ENCODE results near the gene SEPTIN5. TPM values are rescaled to one million over a fixed set of nuclear protein-coding genes. Genes with fewer than 3 reads are reported as not detected.

Gene SEPTIN5
- total and polyA plus RNA-seq, 7 donors, result 1.2 to 26.0 (median 6.2) TPM

DNA sequence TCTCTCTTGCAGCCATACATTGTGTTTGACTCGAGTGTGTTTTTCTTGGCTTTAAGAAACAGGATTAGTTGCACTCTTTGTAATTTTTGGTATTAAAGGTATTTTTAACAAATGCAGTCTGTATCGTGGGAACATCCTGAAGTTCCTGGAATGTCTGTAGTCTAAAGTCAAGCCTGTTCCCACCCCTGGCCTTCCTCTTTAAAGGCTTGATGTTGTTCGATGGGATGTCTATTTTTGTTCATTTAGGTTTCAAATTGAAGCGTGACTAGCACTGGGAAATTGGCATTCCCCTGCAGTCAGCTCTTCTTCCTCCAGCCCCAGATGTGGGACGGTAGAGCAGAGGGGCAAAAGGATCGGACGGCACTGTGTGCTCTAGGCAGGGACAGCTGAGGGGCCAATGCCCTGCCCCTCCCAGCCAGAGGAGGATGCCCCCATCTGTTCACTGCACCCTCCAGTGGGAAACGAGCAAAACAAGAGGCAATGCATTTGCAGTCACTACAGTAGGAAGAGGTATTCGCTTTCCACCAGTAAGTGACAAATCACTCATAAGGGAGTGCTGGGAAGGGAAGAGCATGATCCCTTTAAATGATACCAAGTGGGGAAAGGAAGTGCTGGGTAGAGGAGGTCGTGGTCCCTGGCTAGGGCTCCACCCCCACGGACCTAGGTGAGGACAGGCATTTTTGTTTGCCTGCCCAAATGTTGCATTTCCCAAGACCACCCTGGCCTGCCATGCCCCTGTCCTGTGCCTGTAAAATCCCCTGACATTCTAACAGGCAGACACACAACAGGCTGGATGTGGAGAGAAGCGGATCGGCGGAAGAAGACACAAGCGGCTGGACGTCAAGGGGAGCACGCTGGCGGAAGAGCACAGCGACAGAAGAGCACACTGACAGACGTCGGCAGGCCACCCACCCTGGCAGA, 47.4 kb upstream of the SEPTIN5 start:
- WGBS, 2 donors, result 76 to 79% methylated on average over 21 of the region's 21 CpGs
- Histone ChIP-seq H3K9me3 (no peaks in the 10 kb centered on the region), H3K36me3 (no peaks in the 10 kb centered on the region), H3K27ac (no peak overlapping the region), H3K4me1 (peaks cover 0 to 12% (median 8%) of the 10 kb centered on the region in 4 donors), H3K27me3 (peaks cover 0 to 5% (median 0%) of the 10 kb centered on the region in 3 donors), H3K4me3 (no peak overlapping the region)
- DNase-seq, result no peak
- no peak for TF ChIP-seq POLR2A (IDR thresholded peaks at IDR 0.05)
- no peak for TF ChIP-seq POLR2AphosphoS5 (IDR thresholded peaks at IDR 0.05)
- intact Hi-C loops (cut with DNase I), result no loop called here

DNA sequence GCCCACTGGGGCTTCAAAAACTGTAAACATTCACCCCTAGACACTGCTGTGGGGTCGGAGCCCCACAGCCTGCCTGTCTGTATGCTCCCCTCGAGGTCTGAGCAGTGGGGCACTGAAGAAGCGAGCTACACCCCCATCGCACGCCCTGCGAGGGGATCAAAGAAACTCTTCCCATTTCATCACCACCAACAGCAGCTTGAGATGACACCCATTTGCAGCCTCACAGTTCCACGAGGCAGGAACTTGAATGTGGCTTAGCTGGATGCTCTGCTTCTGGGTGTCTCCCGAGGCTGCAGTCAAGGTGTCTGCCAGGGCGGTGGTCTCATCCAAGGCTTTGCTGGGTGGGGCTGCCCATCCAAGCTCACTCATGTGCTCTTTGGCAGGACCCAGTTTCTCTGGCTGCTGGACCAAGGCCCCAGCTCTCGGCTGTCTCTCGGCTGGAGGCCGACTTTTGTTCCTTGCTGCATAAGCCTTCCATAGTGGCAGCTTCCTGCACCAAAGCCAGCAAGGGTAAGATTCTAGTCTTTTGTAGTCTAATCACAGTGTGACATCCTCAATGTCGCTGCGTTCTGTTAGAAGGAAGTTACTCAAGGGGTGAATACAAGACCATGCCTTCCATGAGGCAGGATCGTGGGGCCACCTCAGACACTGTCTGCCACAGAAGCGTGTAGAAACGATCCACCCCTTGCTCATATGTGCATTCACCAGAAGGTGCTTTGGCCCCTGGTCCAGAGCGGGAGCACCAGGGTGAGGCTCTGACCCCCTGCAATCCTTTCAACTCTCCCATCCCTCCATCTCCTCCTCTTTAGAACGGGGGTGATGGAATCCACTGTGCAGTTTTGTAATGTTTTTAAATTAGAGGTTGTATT, 46.2 kb upstream of the SEPTIN5 start:
- DNase-seq, result no peak
- H3K36me3 ChIP-seq, result no peaks in the 10 kb centered on the region
- peaks cover 0 to 5% (median 0%) of the 10 kb centered on the region in 3 donors for H3K27me3 ChIP-seq
- 85 to 87% methylated on average over 19 of the region's 19 CpGs for WGBS, 2 donors
- intact Hi-C loops (cut with DNase I), result no loop called here
- H3K9me3 ChIP-seq, result no peaks in the 10 kb centered on the region
- no peak for TF ChIP-seq POLR2AphosphoS5 (IDR thresholded peaks at IDR 0.05)
- TF ChIP-seq EP300 (IDR thresholded peaks at IDR 0.05), result no peak
- TF ChIP-seq POLR2A (IDR thresholded peaks at IDR 0.05), result no peak
- TF ChIP-seq, protein P1, sequence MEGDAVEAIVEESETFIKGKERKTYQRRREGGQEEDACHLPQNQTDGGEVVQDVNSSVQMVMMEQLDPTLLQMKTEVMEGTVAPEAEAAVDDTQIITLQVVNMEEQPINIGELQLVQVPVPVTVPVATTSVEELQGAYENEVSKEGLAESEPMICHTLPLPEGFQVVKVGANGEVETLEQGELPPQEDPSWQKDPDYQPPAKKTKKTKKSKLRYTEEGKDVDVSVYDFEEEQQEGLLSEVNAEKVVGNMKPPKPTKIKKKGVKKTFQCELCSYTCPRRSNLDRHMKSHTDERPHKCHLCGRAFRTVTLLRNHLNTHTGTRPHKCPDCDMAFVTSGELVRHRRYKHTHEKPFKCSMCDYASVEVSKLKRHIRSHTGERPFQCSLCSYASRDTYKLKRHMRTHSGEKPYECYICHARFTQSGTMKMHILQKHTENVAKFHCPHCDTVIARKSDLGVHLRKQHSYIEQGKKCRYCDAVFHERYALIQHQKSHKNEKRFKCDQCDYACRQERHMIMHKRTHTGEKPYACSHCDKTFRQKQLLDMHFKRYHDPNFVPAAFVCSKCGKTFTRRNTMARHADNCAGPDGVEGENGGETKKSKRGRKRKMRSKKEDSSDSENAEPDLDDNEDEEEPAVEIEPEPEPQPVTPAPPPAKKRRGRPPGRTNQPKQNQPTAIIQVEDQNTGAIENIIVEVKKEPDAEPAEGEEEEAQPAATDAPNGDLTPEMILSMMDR (IDR thresholded peaks at IDR 0.05), result no peak
- H3K27ac ChIP-seq, result no peak overlapping the region
- H3K4me1 ChIP-seq, result peaks cover 0 to 12% (median 8%) of the 10 kb centered on the region in 4 donors
- H3K4me3 ChIP-seq, result no peak overlapping the region

DNA sequence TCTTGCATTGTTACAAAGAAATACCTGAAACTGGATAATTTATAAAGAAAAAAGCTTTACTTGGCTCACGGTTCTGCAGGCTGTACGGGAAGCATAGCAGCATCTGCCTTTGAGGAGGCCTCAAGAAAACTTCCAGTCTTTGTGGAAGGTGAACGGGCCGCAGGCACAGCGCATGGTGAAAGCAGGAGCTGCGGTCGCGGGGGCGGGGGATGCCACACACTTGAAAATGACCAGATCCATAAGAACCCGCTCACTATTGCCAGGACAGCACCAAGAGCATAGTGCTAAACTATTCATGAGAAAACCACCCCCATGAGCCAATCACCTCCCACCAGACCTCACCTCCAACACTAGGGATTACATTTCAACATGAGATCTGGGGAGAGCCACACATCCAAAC, 45.6 kb upstream of the SEPTIN5 start:
- intact Hi-C loops (cut with DNase I), result no loop called here
- TF ChIP-seq, protein P1 (IDR thresholded peaks at IDR 0.05), result no peak
- TF ChIP-seq POLR2AphosphoS5 (IDR thresholded peaks at IDR 0.05), result no peak
- no peak for TF ChIP-seq EP300 (IDR thresholded peaks at IDR 0.05)
- TF ChIP-seq POLR2A (IDR thresholded peaks at IDR 0.05), result no peak
- Histone ChIP-seq H3K9me3 (no peaks in the 10 kb centered on the region), H3K4me1 (peaks cover 0 to 5% (median 4%) of the 10 kb centered on the region in 4 donors), H3K27ac (no peak overlapping the region), H3K36me3 (no peaks in the 10 kb centered on the region), H3K27me3 (peaks cover 0 to 5% (median 0%) of the 10 kb centered on the region in 3 donors), H3K4me3 (no peak overlapping the region)
- DNase-seq, result no peak
- 93% methylated on average over 10 of the region's 10 CpGs for WGBS, 2 donors

DNA sequence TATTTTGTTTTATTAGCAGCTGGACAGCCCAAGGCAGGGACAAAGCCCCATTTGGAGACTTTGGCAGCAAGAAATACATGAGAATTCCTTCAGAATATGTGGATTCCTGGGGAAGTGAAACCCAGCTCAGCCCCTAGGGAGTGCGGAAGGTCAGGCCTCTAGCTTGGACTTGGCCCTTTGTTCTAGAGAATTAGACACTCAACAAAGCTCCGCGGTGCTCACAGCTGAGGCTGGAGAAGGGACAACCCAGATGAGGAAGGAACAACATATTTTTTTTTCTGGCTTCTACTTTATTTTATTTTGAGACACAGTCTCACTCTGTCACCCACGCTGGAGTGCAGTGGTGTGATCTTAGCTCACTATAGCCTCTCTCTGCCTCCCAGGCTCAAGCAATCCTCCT, 44.7 kb upstream of the SEPTIN5 start:
- no peaks in the 10 kb centered on the region for H3K9me3 ChIP-seq
- 75 to 80% methylated on average over 4 of the region's 4 CpGs for WGBS, 2 donors
- intact Hi-C loops (cut with DNase I), result no loop called here
- no peaks in the 10 kb centered on the region for H3K4me1 ChIP-seq
- no peak for DNase-seq
- H3K36me3 ChIP-seq, result no peaks in the 10 kb centered on the region
- H3K4me3 ChIP-seq, result no peak overlapping the region
- H3K27ac ChIP-seq, result no peak overlapping the region
- peaks cover 0 to 5% (median 0%) of the 10 kb centered on the region in 3 donors for H3K27me3 ChIP-seq
- no peak for TF ChIP-seq POLR2AphosphoS5 (IDR thresholded peaks at IDR 0.05)
- TF ChIP-seq, protein P1 (IDR thresholded peaks at IDR 0.05), result no peak
- TF ChIP-seq EP300 (IDR thresholded peaks at IDR 0.05), result no peak
- no peak for TF ChIP-seq POLR2A (IDR thresholded peaks at IDR 0.05)

DNA sequence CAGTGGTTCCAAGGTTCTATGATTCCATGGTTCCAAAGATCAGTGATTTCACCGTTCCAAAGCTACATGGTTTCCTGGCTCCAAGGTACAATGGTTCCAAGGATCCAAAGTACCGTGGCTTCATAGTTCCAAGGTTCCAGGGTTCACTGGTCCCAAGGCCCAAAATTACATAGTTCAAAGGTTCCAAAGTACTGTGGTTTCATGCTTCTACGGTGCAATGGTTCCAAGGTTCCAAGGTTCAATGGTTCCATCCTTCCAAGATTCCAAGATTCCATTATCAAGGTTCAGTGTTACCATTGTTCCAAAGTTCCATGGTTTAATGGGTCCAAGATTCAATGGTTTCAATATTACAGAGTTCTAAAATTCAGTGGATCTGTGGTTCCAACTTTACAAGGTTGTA, 43.0 kb upstream of the SEPTIN5 start:
- H3K4me1 ChIP-seq, result no peaks in the 10 kb centered on the region
- H3K27ac ChIP-seq, result no peak overlapping the region
- H3K4me3 ChIP-seq, result no peak overlapping the region
- H3K36me3 ChIP-seq, result no peaks in the 10 kb centered on the region
- intact Hi-C loops (cut with DNase I), result no loop called here
- no peaks in the 10 kb centered on the region for H3K9me3 ChIP-seq
- TF ChIP-seq, protein P1 (IDR thresholded peaks at IDR 0.05), result no peak
- TF ChIP-seq POLR2A (IDR thresholded peaks at IDR 0.05), result no peak
- TF ChIP-seq EP300 (IDR thresholded peaks at IDR 0.05), result no peak
- TF ChIP-seq POLR2AphosphoS5 (IDR thresholded peaks at IDR 0.05), result no peak
- H3K27me3 ChIP-seq, result peaks cover 0 to 3% (median 0%) of the 10 kb centered on the region in 3 donors
- WGBS, 2 donors, result 77 to 93% methylated on average over 3 of the region's 3 CpGs
- DNase-seq, result no peak

All from sigmoid colon (tissue), 7 donors.